Caco-2 (cell line): ENCODE measurements around the gene ZNF837. TPM values are rescaled to one million over a fixed set of nuclear protein-coding genes. Genes with fewer than 3 reads are reported as not detected.
"Not testable (repeated sequence)": the region's sequence is repeated elsewhere in the genome, so short reads cannot be mapped to it uniquely, and the experiment has no call there.

Source experiments
- BruUV-seq: library from RNA; stranded (reverse); fragments of 400-500 nt; replicated peaks from 2 replicates; lab custom pipeline; 2021; lab: Mats Ljungman, UMichigan
- CTCF ChIA-PET: fragments of 300-600 bp; sonication (Branson Sonifier 250); formaldehyde crosslinking; loops from one replicate; lab custom pipeline; 2022; ENCODE audit warnings: antibody characterized with exemption; lab: Charles Lee
- POLR2A ChIA-PET: fragments of 300-600 bp; sonication (Branson Sonifier 250); formaldehyde crosslinking; loops from one replicate; lab custom pipeline; 2022; ENCODE audit warnings: antibody characterized with exemption; lab: Charles Lee
- DNase-seq, 2 experiments: peaks; one replicate each; pipeline versions ENCODE4 v3.0.0 to v3.0.0-alpha.2; 2020 to 2022
- H3K27me3 ChIP-seq: replicated peaks from 2 replicates; pipeline ENCODE4 v1.6.0; 2011; ENCODE audit warnings: low read length; ENCODE audit not compliant: control insufficient read depth, insufficient read depth
- H3K36me3 ChIP-seq: 2 replicates; pipeline ENCODE4 v1.5.1; 2011; ENCODE audit warnings: low read length; ENCODE audit not compliant: control insufficient read depth, insufficient read depth
- H3K4me1 ChIP-seq: fragments of 250-450 bp; sonication (Bioruptor Pico); 2 replicates; pipeline ENCODE4 v1.5.1; 2020; ENCODE audit warnings: mild to moderate bottlenecking
- H3K4me3 ChIP-seq: 2 replicates; pipeline ENCODE4 v1.5.1; 2011; ENCODE audit warnings: low read depth, mild to moderate bottlenecking, control low read depth, low read length
- H3K9me3 ChIP-seq: fragments of 250-450 bp; sonication (Bioruptor Pico); 2 replicates; pipeline ENCODE4 v1.5.1; 2020; ENCODE audit warnings: mild to moderate bottlenecking, moderate library complexity
- H3K27ac Mint-ChIP-seq: one replicate; pipeline ENCODE4 v1.8.0; 2022; ENCODE audit warnings: mixed read lengths; ENCODE audit not compliant: unreplicated experiment
- H3K27me3 Mint-ChIP-seq: one replicate; pipeline ENCODE4 v1.8.0; 2022; ENCODE audit warnings: mixed read lengths; ENCODE audit not compliant: insufficient read depth, unreplicated experiment
- H3K36me3 Mint-ChIP-seq: one replicate; pipeline ENCODE4 v1.8.0; 2022; ENCODE audit warnings: mild to moderate bottlenecking, mixed read lengths; ENCODE audit not compliant: insufficient read depth, unreplicated experiment
- H3K4me1 Mint-ChIP-seq: one replicate; pipeline ENCODE4 v1.8.0; 2022; ENCODE audit warnings: low read depth, mixed read lengths; ENCODE audit not compliant: unreplicated experiment
- H3K4me3 Mint-ChIP-seq: one replicate; pipeline ENCODE4 v1.8.0; 2022; ENCODE audit warnings: mild to moderate bottlenecking, moderate library complexity, mixed read lengths; ENCODE audit not compliant: unreplicated experiment
- H3K9me3 Mint-ChIP-seq: one replicate; pipeline ENCODE4 v1.8.0; 2022; ENCODE audit warnings: mixed read lengths; ENCODE audit not compliant: unreplicated experiment
- intact Hi-C: fragments of 100-400 bp; cut with micrococcal nuclease; formaldehyde crosslinking; loops from one replicate; pipeline ENCODE4 v1.10.0; 2022; ENCODE audit not compliant: unreplicated experiment
- total RNA-seq: library from RNA; stranded (reverse); gene quantifications from 2 replicates; pipeline ENCODE4 v1.2.3, GENCODE V29; 2022
- TF ChIP-seq, protein P1 (sequence below), 2 experiments: fragments of 200-600 bp in 1 of 2; IDR thresholded peaks; 1 replicate in 1 of 2; 2 replicates in 1 of 2; pipeline versions ENCODE4 v1.5.1 to v1.8.0; 2011 to 2022; ENCODE audit warnings: antibody characterized with exemption in 1 of 2, control low read depth in 1 of 2, inconsistent platforms in 1 of 2, low read depth in 1 of 2, low read length in 1 of 2, mild to moderate bottlenecking in 1 of 2, moderate library complexity in 1 of 2; ENCODE audit not compliant: insufficient read depth in 1 of 2, severe bottlenecking in 1 of 2, unreplicated experiment in 1 of 2

The ZNF837 gene
- total RNA-seq, 1 experiment from 2014 or later = 2.3 TPM

DNA sequence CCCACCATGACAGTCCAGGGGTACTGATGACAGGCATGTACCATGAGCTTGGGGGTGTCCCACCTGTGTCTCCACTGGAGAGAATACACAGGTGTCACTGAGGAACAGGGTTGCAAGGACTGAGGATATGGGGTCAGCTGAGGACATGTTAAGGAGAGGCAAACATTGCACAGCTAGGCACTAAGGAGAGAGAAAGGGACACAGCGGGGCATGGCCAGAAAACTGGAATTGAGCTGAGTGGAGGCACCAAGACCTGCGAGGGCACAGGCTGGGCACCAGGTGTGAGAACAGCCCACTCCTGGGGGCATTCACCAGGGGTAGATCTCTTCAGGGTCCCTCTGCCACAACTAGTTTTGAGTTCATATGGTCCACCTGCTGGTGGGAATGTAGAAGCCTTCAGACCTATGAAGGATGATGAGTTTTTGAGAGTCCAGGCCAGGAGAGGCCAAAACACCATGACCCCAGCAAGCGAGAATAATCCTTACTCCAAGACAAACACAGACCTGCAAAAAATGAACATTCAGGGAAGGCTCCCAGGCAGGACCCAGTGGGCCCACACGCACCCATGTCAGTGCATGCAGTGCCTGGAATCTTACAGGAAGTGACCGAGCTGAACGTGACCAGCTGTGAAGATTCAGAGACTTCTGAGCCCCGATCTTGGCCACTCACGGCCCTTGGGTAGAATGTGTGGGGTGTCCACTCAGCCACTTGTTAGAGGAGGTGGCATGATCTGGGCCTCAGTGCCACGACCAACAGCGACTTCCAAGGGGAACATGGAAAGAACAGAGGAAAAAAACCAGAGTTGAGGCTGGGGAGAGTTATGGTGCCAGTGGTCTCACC lies 26.2 kb upstream of the ZNF837 start:
- H3K9me3 Mint-ChIP-seq = no peaks in the 10 kb centered on the region
- intact Hi-C loops = no loop called here
- TF ChIP-seq, protein P1, sequence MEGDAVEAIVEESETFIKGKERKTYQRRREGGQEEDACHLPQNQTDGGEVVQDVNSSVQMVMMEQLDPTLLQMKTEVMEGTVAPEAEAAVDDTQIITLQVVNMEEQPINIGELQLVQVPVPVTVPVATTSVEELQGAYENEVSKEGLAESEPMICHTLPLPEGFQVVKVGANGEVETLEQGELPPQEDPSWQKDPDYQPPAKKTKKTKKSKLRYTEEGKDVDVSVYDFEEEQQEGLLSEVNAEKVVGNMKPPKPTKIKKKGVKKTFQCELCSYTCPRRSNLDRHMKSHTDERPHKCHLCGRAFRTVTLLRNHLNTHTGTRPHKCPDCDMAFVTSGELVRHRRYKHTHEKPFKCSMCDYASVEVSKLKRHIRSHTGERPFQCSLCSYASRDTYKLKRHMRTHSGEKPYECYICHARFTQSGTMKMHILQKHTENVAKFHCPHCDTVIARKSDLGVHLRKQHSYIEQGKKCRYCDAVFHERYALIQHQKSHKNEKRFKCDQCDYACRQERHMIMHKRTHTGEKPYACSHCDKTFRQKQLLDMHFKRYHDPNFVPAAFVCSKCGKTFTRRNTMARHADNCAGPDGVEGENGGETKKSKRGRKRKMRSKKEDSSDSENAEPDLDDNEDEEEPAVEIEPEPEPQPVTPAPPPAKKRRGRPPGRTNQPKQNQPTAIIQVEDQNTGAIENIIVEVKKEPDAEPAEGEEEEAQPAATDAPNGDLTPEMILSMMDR (IDR thresholded peaks at IDR 0.05; ENCODE audit: insufficient read depth in 1 of 2, low read depth in 1 of 2, low read length in 1 of 2, severe bottlenecking in 1 of 2, unreplicated experiment in 1 of 2) = peak; percentile 34 to 54
- Histone ChIP-seq H3K4me1 (peaks cover 16% of the 10 kb centered on the region), H3K27me3 (no peaks in the 10 kb centered on the region), H3K9me3 (no peaks in the 10 kb centered on the region), H3K36me3 (no peaks in the 10 kb centered on the region; the same call in 1 of the 2 replicates), H3K4me3 (peak overlapping the region; percentile 73)
- H3K36me3 Mint-ChIP-seq = peaks cover 17% of the 10 kb centered on the region
- H3K27ac Mint-ChIP-seq = peak overlapping the region; percentile 87
- peak in 1 of 2 experiments; percentile 36 for DNase-seq
- POLR2A ChIA-PET = no interaction called here
- H3K27me3 Mint-ChIP-seq = no peaks in the 10 kb centered on the region
- no TSS peak for BruUV-seq
- H3K4me3 Mint-ChIP-seq = peak overlapping the region; percentile 95
- peaks cover 22% of the 10 kb centered on the region for H3K4me1 Mint-ChIP-seq
- CTCF ChIA-PET = interaction anchor here (0.6 kb wide), 1 partner anchor 44 kb away, joined by 4 read pairs; the partner anchor contains the start of gene ZNF497

GRCh38 chr19:58403920-58404478 lies 23.2 kb upstream of the ZNF837 start:
- BruUV-seq, POLR2A ChIA-PET, H3K36me3 ChIP-seq, intact Hi-C loops, H3K27me3 ChIP-seq, H3K27me3 Mint-ChIP-seq, CTCF ChIA-PET, H3K27ac Mint-ChIP-seq, H3K9me3 ChIP-seq, DNase-seq, H3K9me3 Mint-ChIP-seq, H3K4me3 ChIP-seq, H3K4me3 Mint-ChIP-seq: not testable (repeated sequence)
- peaks cover 17% of the 10 kb centered on the region for H3K4me1 ChIP-seq
- Mint-ChIP-seq H3K36me3 (peaks cover 36% of the 10 kb centered on the region), H3K4me1 (peaks cover 27% of the 10 kb centered on the region)

DNA sequence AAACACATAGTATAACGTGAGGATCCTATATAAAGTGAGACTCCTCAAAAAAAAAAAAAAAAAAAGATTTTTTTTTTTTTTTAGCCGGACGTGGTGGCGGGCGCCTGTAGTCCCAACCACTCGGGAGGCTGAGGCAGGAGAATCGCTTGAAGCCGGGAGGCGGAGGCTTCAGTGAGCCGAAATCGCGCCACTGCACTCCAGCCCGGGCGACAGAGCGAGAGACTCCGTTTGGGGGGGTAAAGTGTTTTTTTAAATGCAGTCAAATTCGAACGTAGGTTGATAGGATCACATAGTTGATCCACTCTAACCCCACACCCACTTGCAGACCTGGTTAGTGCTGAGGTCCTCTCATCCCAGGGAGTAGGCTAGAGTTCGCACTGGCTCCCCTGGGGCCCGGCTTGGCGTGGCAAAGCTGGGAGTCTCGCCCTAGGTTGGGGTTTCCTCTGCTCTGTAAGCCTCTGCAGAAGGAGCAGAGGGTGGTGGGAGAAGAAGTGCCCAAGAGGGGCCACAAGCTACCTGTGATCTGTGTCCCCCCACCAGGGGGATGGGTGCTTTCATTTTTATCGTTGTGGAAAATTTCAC lies 21.1 kb upstream of the ZNF837 start:
- POLR2A ChIA-PET = no interaction called here
- CTCF ChIA-PET = no interaction called here
- H3K36me3 Mint-ChIP-seq = peaks cover 26% of the 10 kb centered on the region
- H3K4me3 Mint-ChIP-seq = peak overlapping the region; percentile 99
- peak overlapping the region; percentile 99 for H3K27ac Mint-ChIP-seq
- Histone ChIP-seq H3K36me3 (no peaks in the 10 kb centered on the region), H3K4me3 (peak overlapping the region; percentile 93), H3K4me1 (peaks cover 12% of the 10 kb centered on the region), H3K27me3 (no peaks in the 10 kb centered on the region), H3K9me3 (no peaks in the 10 kb centered on the region)
- DNase-seq = no peak
- H3K4me1 Mint-ChIP-seq = peaks cover 16% of the 10 kb centered on the region
- H3K9me3 Mint-ChIP-seq = no peaks in the 10 kb centered on the region
- no peaks in the 10 kb centered on the region for H3K27me3 Mint-ChIP-seq
- intact Hi-C loops = loop anchor here (2.0 kb wide), 2 partner anchors 39 to 73 kb away; partner anchors contain the start of gene ZNF497
- BruUV-seq = TSS peak; percentile 48
- TF ChIP-seq, protein P1 (IDR thresholded peaks at IDR 0.05; ENCODE audit: insufficient read depth in 1 of 2, low read depth in 1 of 2, low read length in 1 of 2, severe bottlenecking in 1 of 2, unreplicated experiment in 1 of 2) = no peak
